Activated CD8-positive, alpha-beta memory T cell treated with anti-CD3 and anti-CD28 coated beads for 1 hour (primary cell): ENCODE data around the gene BPGM.

ENCODE experiments used
- DNase-seq, 2 donors: peaks; one replicate each; pipeline ENCODE4 v3.0.0-alpha.2; 2020; ENCODE audit warnings: low read depth in 1 of 2; ENCODE audit errors: extremely low read depth in 1 of 2

BPGM gene

GRCh38 chr7:134646425-134647305 lies at the start of gene BPGM:
Gene BPGM, plus strand, starts transcription at chr7:134646853. Its CDS starts 14,655 bp downstream, at chr7:134661508.
- peak; percentile 85 to 97 for DNase-seq

- DNase-seq = no peak
Observed at GRCh38 chr7:134599371-134599770, 47.3 kb upstream of the BPGM start.

GRCh38 chr7:134601459-134601858 lies 45.2 kb upstream of the BPGM start:
- DNase-seq = no peak

- DNase-seq = no peak
Observed at GRCh38 chr7:134602881-134603451, 43.7 kb upstream of the BPGM start.

GRCh38 chr7:134605978-134606923 lies 40.4 kb upstream of the BPGM start:
- peak; percentile 15 to 34 for DNase-seq

GRCh38 chr7:134611611-134612151 lies 35.0 kb upstream of the BPGM start:
- no peak for DNase-seq

GRCh38 chr7:134612197-134612596 lies 34.5 kb upstream of the BPGM start:
- DNase-seq = no peak

- no peak for DNase-seq
Observed at GRCh38 chr7:134613623-134614347, 32.9 kb upstream of the BPGM start.

- DNase-seq = no peak
Observed at GRCh38 chr7:134616611-134617010, 30.0 kb upstream of the BPGM start.

- no peak for DNase-seq
Observed at GRCh38 chr7:134618756-134619530, 27.7 kb upstream of the BPGM start.

- no peak for DNase-seq
Observed at GRCh38 chr7:134619627-134620331, 26.9 kb upstream of the BPGM start.

- DNase-seq = no peak
Observed at GRCh38 chr7:134622303-134622995, 24.2 kb upstream of the BPGM start.

GRCh38 chr7:134623193-134623592 lies 23.5 kb upstream of the BPGM start:
- DNase-seq = no peak

GRCh38 chr7:134625550-134625949 lies 21.1 kb upstream of the BPGM start:
- no peak for DNase-seq

GRCh38 chr7:134627109-134627774 lies 19.4 kb upstream of the BPGM start:
- no peak for DNase-seq

- DNase-seq = no peak
Observed at GRCh38 chr7:134627775-134628153, 18.9 kb upstream of the BPGM start.

GRCh38 chr7:134629445-134629844 lies 17.2 kb upstream of the BPGM start:
- DNase-seq = no peak

GRCh38 chr7:134630237-134630636 lies 16.4 kb upstream of the BPGM start:
- no peak for DNase-seq
